Measurements from ENCODE around the gene CAMK1D. TPM values are rescaled to one million over a fixed set of nuclear protein-coding genes. Genes with fewer than 3 reads are reported as not detected.
A peak's percentile ranks its signal among the peaks of the same experiment; 100 is the strongest.

The CAMK1D gene
- total and polyA plus RNA-seq, 10 of the 15 experiments (the other 5 are each of a cell fraction or from before 2014, with no cell fraction given): 2.1 to 35.5 (median 14.7) TPM

- Histone ChIP-seq H3K4me3 (no peak overlapping the region), H3K27ac (ENCODE audit: control insufficient read depth, insufficient read depth) (no peak overlapping the region), H3K9ac (ENCODE audit: control insufficient read depth, insufficient read depth, low read length) (no peak overlapping the region), H3K27me3 (replicated peaks in 1 of 2; ENCODE audit: control insufficient read depth in 2 of 2, insufficient read depth in 2 of 2, low read length in 1 of 2) (no peaks in the 10 kb centered on the region), H3K79me2 (ENCODE audit: control insufficient read depth, insufficient read depth, low read length) (no peaks in the 10 kb centered on the region), H3K36me3 (ENCODE audit: control insufficient read depth in 2 of 2, insufficient read depth in 2 of 2, low read length in 1 of 2) (no peaks in the 10 kb centered on the region), H3K9me3 (replicated peaks; ENCODE audit: control insufficient read depth, insufficient read depth, low read length) (peaks cover 3% of the 10 kb centered on the region; the same call in 2 of the 3 replicates), H4K20me1 (ENCODE audit: control insufficient read depth, insufficient read depth) (no peaks in the 10 kb centered on the region), H3K4me2 (ENCODE audit: control insufficient read depth, insufficient read depth) (no peak overlapping the region), H2AFZ (ENCODE audit: control insufficient read depth, low read depth, low read length) (no peak overlapping the region), H3K4me1 (ENCODE audit: control insufficient read depth, insufficient read depth, low read length) (no peaks in the 10 kb centered on the region)
- in situ Hi-C loops (cut with MboI): no loop called here
- intact Hi-C loops (cut with micrococcal nuclease; ENCODE audit: unreplicated experiment): no loop called here
- no TSS peak for BruUV-seq (replicated peaks)
- RAD21 ChIA-PET (ENCODE audit: unreplicated experiment): interaction anchor here (1.9 kb wide), 1 partner anchor 31 kb away, joined by 5 read pairs; no protein-coding TSS in a partner anchor
- WGBS (ENCODE audit: insufficient coverage, insufficient replicate concordance, low lambda C conversion rate, missing lambda C conversion rate): 100% methylated on average over 2 of the region's 2 CpGs
- no peak for FAIRE-seq
- TF ChIP-seq CREB1 (IDR thresholded peaks at IDR 0.05; ENCODE audit: low read depth): no peak
- peak; percentile 28; the same call in 1 of the 2 replicates for TF ChIP-seq SPI1 (IDR thresholded peaks at IDR 0.05; ENCODE audit: borderline replicate concordance, insufficient read depth, low read depth, low read length)
- TF ChIP-seq TCF12 (IDR thresholded peaks at IDR 0.05; ENCODE audit: low read depth, low read length): no peak
- TF ChIP-seq ZNF384 (IDR thresholded peaks at IDR 0.05; ENCODE audit: borderline replicate concordance, low read depth, low read length): no peak
- POLR2A ChIA-PET: interaction anchor here (0.7 kb wide), 1 partner anchor 9 kb away, joined by 4 read pairs; no protein-coding TSS in a partner anchor
- DNase-seq (ENCODE audit: low read depth, low spot score): no peak
- no peak for ATAC-seq
- CTCF ChIA-PET: interaction anchor here (0.8 to 2.7 kb wide), 2 partner anchors 23 to 114 kb away, joined by 4 to 6 read pairs; no protein-coding TSS in a partner anchor
- SMC1A ChIA-PET (ENCODE audit: uncharacterized antibody, unreplicated experiment): interaction anchor here (0.7 to 1.5 kb wide), 5 partner anchors 16 to 477 kb away, joined by 3 to 4 read pairs (median 3); no protein-coding TSS in a partner anchor
Measured at GRCh38 chr10:12595936-12596576, 246.7 kb downstream of the CAMK1D start.

- intact Hi-C loops (cut with micrococcal nuclease; ENCODE audit: unreplicated experiment) (no loop called here), in situ Hi-C loops (cut with MboI) (no loop called here)
- Histone ChIP-seq H4K20me1 (ENCODE audit: control insufficient read depth, insufficient read depth) (no peaks in the 10 kb centered on the region), H3K4me1 (ENCODE audit: control insufficient read depth, insufficient read depth, low read length) (no peaks in the 10 kb centered on the region), H3K27ac (ENCODE audit: control insufficient read depth, insufficient read depth) (no peak overlapping the region), H3K9me3 (replicated peaks; ENCODE audit: control insufficient read depth, insufficient read depth, low read length) (peaks cover 3% of the 10 kb centered on the region; the same call in 2 of the 3 replicates), H2AFZ (ENCODE audit: control insufficient read depth, low read depth, low read length) (no peak overlapping the region), H3K9ac (ENCODE audit: control insufficient read depth, insufficient read depth, low read length) (no peak overlapping the region), H3K36me3 (ENCODE audit: control insufficient read depth in 2 of 2, insufficient read depth in 2 of 2, low read length in 1 of 2) (no peaks in the 10 kb centered on the region), H3K4me3 (no peak overlapping the region), H3K27me3 (replicated peaks in 1 of 2; ENCODE audit: control insufficient read depth in 2 of 2, insufficient read depth in 2 of 2, low read length in 1 of 2) (no peaks in the 10 kb centered on the region), H3K4me2 (ENCODE audit: control insufficient read depth, insufficient read depth) (no peak overlapping the region), H3K79me2 (ENCODE audit: control insufficient read depth, insufficient read depth, low read length) (no peaks in the 10 kb centered on the region)
- CTCF ChIA-PET: interaction anchor here (2.0 to 2.7 kb wide), 2 partner anchors 59 to 113 kb away, joined by 6 read pairs; no protein-coding TSS in a partner anchor
- ATAC-seq (no peak), DNase-seq (ENCODE audit: low read depth, low spot score) (no peak), FAIRE-seq (no peak)
- 93% methylated on average over 6 of the region's 6 CpGs for WGBS (ENCODE audit: insufficient coverage, insufficient replicate concordance, low lambda C conversion rate, missing lambda C conversion rate)
- POLR2A ChIA-PET: interaction anchor here (0.5 kb wide), 1 partner anchor 46 kb away, joined by 3 read pairs; no protein-coding TSS in a partner anchor
- RAD21 ChIA-PET (ENCODE audit: unreplicated experiment): no interaction called here
- no TSS peak for BruUV-seq (replicated peaks)
- TF ChIP-seq RAD51 (IDR thresholded peaks at IDR 0.05): no peak
- TF ChIP-seq SPI1 (IDR thresholded peaks at IDR 0.05; ENCODE audit: borderline replicate concordance, insufficient read depth, low read depth, low read length): no peak
- no peak for TF ChIP-seq ZBTB40 (IDR thresholded peaks at IDR 0.05; ENCODE audit: borderline replicate concordance)
- TF ChIP-seq MYC (IDR thresholded peaks at IDR 0.05; ENCODE audit: insufficient read depth, insufficient read length, insufficient replicate concordance, low read length, severe bottlenecking): no peak
- SMC1A ChIA-PET (ENCODE audit: uncharacterized antibody, unreplicated experiment): interaction anchor here (1.2 to 1.8 kb wide), 2 partner anchors 383 to 476 kb away, joined by 3 read pairs; no protein-coding TSS in a partner anchor
Measured at GRCh38 chr10:12597176-12597575, 247.8 kb downstream of the CAMK1D start.

All from GM12878 (cell line).